HepG2 (cell line): ENCODE results near the gene CCSER2. TPM values are rescaled to one million over a fixed set of nuclear protein-coding genes. Genes with fewer than 3 reads are reported as not detected.
"Not testable (repeated sequence)": the region's sequence is repeated elsewhere in the genome, so short reads cannot be mapped to it uniquely, and the experiment has no call there.

Experiments used
- ATAC-seq: fragments of 200-7000 bp; cut with Tn5 transposase; 3 replicates; pipeline ENCODE4 v1.9.1; 2020; ENCODE audit warnings: mild to moderate bottlenecking, moderate library complexity
- BruUV-seq: library from RNA; stranded (reverse); fragments of 400-500 nt; replicated peaks from 2 replicates; lab custom pipeline; 2021; lab: Mats Ljungman, UMichigan
- CTCF ChIA-PET: fragments of 300-600 bp; formaldehyde crosslinking; extraction: SDS; loops from one replicate; lab custom pipeline; 2021; ENCODE audit warnings: low total read pairs, inconsistent platforms, low intra/inter-chr PET ratio; lab: Yijun Ruan, JAX
- POLR2A ChIA-PET: fragments of 350-600 bp; sonication (Branson Sonifier 250); formaldehyde crosslinking; loops from one replicate; lab custom pipeline; 2020; ENCODE audit warnings: antibody characterized with exemption, inconsistent platforms; lab: Yijun Ruan, JAX
- DNase-seq: peaks from one replicate; pipeline ENCODE4 v3.0.0-alpha.2; 2015; ENCODE audit warnings: low spot score
- FAIRE-seq: peaks from 3 replicates; lab custom pipeline; 2011; peaks lifted over from hg19 to GRCh38; lab: Jason Lieb, UNC
- H2AFZ ChIP-seq: one replicate; pipeline ENCODE4 v1.6.1; 2011; ENCODE audit warnings: low read length, inconsistent platforms
- H3K27ac ChIP-seq: fragments of 300-600 bp; 3 replicates; pipeline ENCODE4 v1.8.0; 2011; ENCODE audit warnings: mixed run types, mild to moderate bottlenecking, mixed read lengths, low read length, inconsistent platforms; ENCODE audit not compliant: insufficient read depth; ENCODE audit errors: extremely low read length
- H3K27me3 ChIP-seq, 2 experiments: fragments of 200-600 bp in 1 of 2; 2 replicates in 1 of 2; 3 replicates in 1 of 2; pipeline versions ENCODE4 v1.6.0 to v1.8.0; 2011; ENCODE audit warnings: low read length in 2 of 2, mild to moderate bottlenecking in 2 of 2, moderate library complexity in 2 of 2, inconsistent platforms in 1 of 2; ENCODE audit not compliant: insufficient read depth in 2 of 2, control insufficient read depth in 1 of 2
- H3K36me3 ChIP-seq, 2 experiments: fragments of 200-600 bp in 1 of 2; replicated peaks in 1 of 2; 2 replicates in 1 of 2; 3 replicates in 1 of 2; pipeline versions ENCODE4 v1.5.1 to v1.8.0; 2011; ENCODE audit warnings: low read length in 2 of 2, inconsistent platforms in 1 of 2; ENCODE audit not compliant: insufficient read depth in 2 of 2, control insufficient read depth in 1 of 2
- H3K4me1 ChIP-seq: 2 replicates; pipeline ENCODE4 v1.5.1; 2012; ENCODE audit warnings: low read length, inconsistent platforms; ENCODE audit not compliant: insufficient read depth
- H3K4me2 ChIP-seq: 2 replicates; pipeline ENCODE4 v1.6.0; 2011; ENCODE audit warnings: low read depth, low read length, inconsistent platforms
- H3K4me3 ChIP-seq, 3 experiments: fragments of 200-600 bp in 1 of 3; sonication (generic), shearing (Covaris generic) in 1 of 3; replicated peaks in 1 of 3; 2 replicates each; pipeline ENCODE4 v1.5.1; 2011 to 2016; ENCODE audit warnings: low read length in 3 of 3, inconsistent platforms in 2 of 3, low read depth in 2 of 3, mild to moderate bottlenecking in 2 of 3, control low read depth in 1 of 3, mixed read lengths in 1 of 3; ENCODE audit not compliant: insufficient read depth in 1 of 3
- H3K79me2 ChIP-seq: one replicate; pipeline ENCODE4 v1.6.1; 2011; ENCODE audit warnings: low read length, inconsistent platforms; ENCODE audit not compliant: insufficient read depth
- H3K9ac ChIP-seq: 2 replicates; pipeline ENCODE4 v1.6.0; 2011; ENCODE audit warnings: mild to moderate bottlenecking, low read depth, low read length, inconsistent platforms; ENCODE audit not compliant: insufficient read depth
- H3K9me3 ChIP-seq: 2 replicates; pipeline ENCODE4 v1.5.1; 2012; ENCODE audit warnings: mild to moderate bottlenecking, low read length
- H4K20me1 ChIP-seq: 2 replicates; pipeline ENCODE4 v1.6.0; 2011; ENCODE audit warnings: inconsistent platforms, mild to moderate bottlenecking, low read length, moderate library complexity; ENCODE audit not compliant: insufficient read depth
- ASH2L ChIP-seq: fragments of 300-600, 200-600 bp; sonication (generic); IDR thresholded peaks from 2 replicates; pipeline ENCODE4 v1.7.0; 2017; ENCODE audit warnings: low read depth, mild to moderate bottlenecking, moderate library complexity, mixed read lengths, low read length; ENCODE audit not compliant: insufficient read length
- EP300 ChIP-seq, 3 experiments: sonication (generic) in 1 of 3; formaldehyde crosslinking in 1 of 3; IDR thresholded peaks; 2 replicates each; pipeline versions ENCODE4 v1.5.1 to v1.6.1; 2011 to 2020; ENCODE audit warnings: low read depth in 2 of 3, low read length in 2 of 3, borderline replicate concordance in 1 of 3, improper control_type of control experiment in 1 of 3, mild to moderate bottlenecking in 1 of 3, missing genetic modification reagents in 1 of 3, moderate library complexity in 1 of 3
- HDAC2 ChIP-seq: sonication (generic); formaldehyde crosslinking; IDR thresholded peaks from 2 replicates; pipeline ENCODE4 v1.4.0; 2020; ENCODE audit warnings: missing genetic modification reagents
- HNF4A ChIP-seq: sonication (generic); formaldehyde crosslinking; IDR thresholded peaks from 2 replicates; pipeline ENCODE4 v1.4.0; 2020; ENCODE audit warnings: missing genetic modification reagents
- SAP130 ChIP-seq: IDR thresholded peaks from 2 replicates; pipeline ENCODE4 v1.6.1; 2016; ENCODE audit warnings: low read depth
- SIN3A ChIP-seq: IDR thresholded peaks from 2 replicates; pipeline ENCODE4 v1.6.1; 2011; ENCODE audit warnings: low read depth, mild to moderate bottlenecking, control low read depth, low read length, borderline replicate concordance
- SP5 ChIP-seq: IDR thresholded peaks from 2 replicates; pipeline ENCODE4 v1.6.1; 2016; ENCODE audit warnings: low read depth, borderline replicate concordance
- THAP8 ChIP-seq: sonication (generic); formaldehyde crosslinking; IDR thresholded peaks from 2 replicates; pipeline ENCODE4 v1.5.1; 2020; ENCODE audit warnings: missing genetic modification reagents, mild to moderate bottlenecking, borderline replicate concordance
- TOPORS ChIP-seq: sonication (generic); formaldehyde crosslinking; IDR thresholded peaks from 2 replicates; pipeline ENCODE4 v1.8.0; 2023; ENCODE audit warnings: mild to moderate bottlenecking, missing genetic modification reagents
- ZMYM3 ChIP-seq: sonication (generic); formaldehyde crosslinking; IDR thresholded peaks from 2 replicates; pipeline ENCODE4 v1.5.1; 2020; ENCODE audit warnings: mild to moderate bottlenecking, missing genetic modification reagents
- ZNF136 ChIP-seq: sonication (generic); formaldehyde crosslinking; IDR thresholded peaks from 2 replicates; pipeline ENCODE4 v1.8.1; 2022; ENCODE audit warnings: low read depth, mild to moderate bottlenecking, moderate library complexity, missing genetic modification reagents
- ZNF350 ChIP-seq: sonication (generic); formaldehyde crosslinking; IDR thresholded peaks from 2 replicates; pipeline ENCODE4 v1.4.0; 2020; ENCODE audit warnings: mild to moderate bottlenecking, low read depth, missing genetic modification reagents, borderline replicate concordance
- ZNF446 ChIP-seq: sonication (generic); formaldehyde crosslinking; IDR thresholded peaks from 2 replicates; pipeline ENCODE4 v1.5.0; 2020; ENCODE audit warnings: mild to moderate bottlenecking, missing genetic modification reagents
- ZSCAN20 ChIP-seq: sonication (generic); formaldehyde crosslinking; IDR thresholded peaks from 2 replicates; pipeline ENCODE4 v1.4.0; 2020; ENCODE audit warnings: missing genetic modification reagents, mild to moderate bottlenecking, borderline replicate concordance
- ZUFSP ChIP-seq: sonication (generic); formaldehyde crosslinking; IDR thresholded peaks from 2 replicates; pipeline ENCODE4 v1.9.0; 2021; ENCODE audit warnings: missing genetic modification reagents, mild to moderate bottlenecking, borderline replicate concordance
- WGBS: methylation state at CpG from one replicate; pipeline ENCODE4 v1.1.6; 2017; ENCODE audit warnings: low lambda C conversion rate; 5-methylcytosine and 5-hydroxymethylcytosine counted together
- in situ Hi-C: cut with HindIII; loops from 2 replicates; pipeline ENCODE4 v1.10.0; 2017; ENCODE audit warnings: low pct_unique_long_range_greater_than_20kb; ENCODE audit not compliant: extremely low pct_ligation_motif_present
- intact Hi-C: fragments of 100-400 bp; cut with micrococcal nuclease; formaldehyde crosslinking; loops from one replicate; pipeline ENCODE4 v1.10.0; 2022; ENCODE audit not compliant: unreplicated experiment
- polyA plus RNA-seq, 8 experiments: library from polyadenylated mRNA; depleted of rRNA in 3 of 8; stranded (reverse) in 7 of 8; unstranded in 1 of 8; fragments of >200 nt; fragmentation: Illumina TruSeq in 4 of 8; extraction: Trizol in 4 of 8; gene quantifications; 2 replicates each; pipeline versions ENCODE4 v1.2.1 to v1.2.3, GENCODE V29; 2011 to 2016; ENCODE audit warnings: low read depth in 4 of 8, missing spikeins in 1 of 8, mixed read lengths in 1 of 8; ENCODE audit not compliant: insufficient read depth in 1 of 8
- total RNA-seq, 5 experiments: library from RNA; depleted of rRNA; stranded (reverse); fragments of >200 nt; fragmentation: Illumina TruSeq; extraction: Trizol; gene quantifications; 2 replicates each; pipeline ENCODE4 v1.2.3, GENCODE V29; 2016; ENCODE audit warnings: low read depth in 1 of 5
- TF ChIP-seq, protein P1 (sequence below): sonication (generic); formaldehyde crosslinking; IDR thresholded peaks from 2 replicates; pipeline ENCODE4 v1.4.0; 2020; ENCODE audit warnings: missing genetic modification reagents
- TF ChIP-seq, protein P2 (sequence below): sonication (generic); formaldehyde crosslinking; IDR thresholded peaks from 2 replicates; pipeline ENCODE4 v1.4.0; 2020; ENCODE audit warnings: mild to moderate bottlenecking, low read depth, missing genetic modification reagents

The CCSER2 gene
- total and polyA plus RNA-seq, 2 of the 13 experiments (the other 11 are each of a cell fraction or from before 2014, with no cell fraction given) = 13.3 to 17.2 TPM

DNA sequence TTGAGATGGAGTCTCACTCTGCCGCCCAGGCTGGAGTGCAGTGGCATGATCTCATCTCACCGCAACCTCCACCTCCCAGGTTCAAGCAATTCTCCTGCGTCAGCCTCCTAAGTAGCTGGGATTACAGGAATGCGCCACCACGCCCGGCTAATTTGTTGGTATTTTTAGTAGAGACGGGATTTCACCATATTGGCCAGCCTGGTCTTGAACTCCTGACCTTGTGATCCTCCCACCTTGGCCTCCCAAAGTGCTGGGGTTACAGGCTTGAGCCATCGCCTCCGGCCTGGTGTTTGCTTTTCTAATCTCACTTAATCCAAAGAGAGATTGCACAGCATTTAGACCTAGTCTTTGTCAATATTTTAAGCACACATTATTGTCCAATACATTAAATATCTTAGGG is 1.4 kb upstream of the CCSER2 start (continued):
- TF ChIP-seq EP300 (IDR thresholded peaks at IDR 0.05; ENCODE audit: low read depth in 2 of 2, low read length in 2 of 2) = peak in 1 of 2 experiments; percentile 62; a peak in 1 of 4 replicates
- TF ChIP-seq EP300 (CRISPR knock-in tag; IDR thresholded peaks at IDR 0.05; ENCODE audit: borderline replicate concordance) = not testable (repeated sequence)
- TF ChIP-seq, protein P1, sequence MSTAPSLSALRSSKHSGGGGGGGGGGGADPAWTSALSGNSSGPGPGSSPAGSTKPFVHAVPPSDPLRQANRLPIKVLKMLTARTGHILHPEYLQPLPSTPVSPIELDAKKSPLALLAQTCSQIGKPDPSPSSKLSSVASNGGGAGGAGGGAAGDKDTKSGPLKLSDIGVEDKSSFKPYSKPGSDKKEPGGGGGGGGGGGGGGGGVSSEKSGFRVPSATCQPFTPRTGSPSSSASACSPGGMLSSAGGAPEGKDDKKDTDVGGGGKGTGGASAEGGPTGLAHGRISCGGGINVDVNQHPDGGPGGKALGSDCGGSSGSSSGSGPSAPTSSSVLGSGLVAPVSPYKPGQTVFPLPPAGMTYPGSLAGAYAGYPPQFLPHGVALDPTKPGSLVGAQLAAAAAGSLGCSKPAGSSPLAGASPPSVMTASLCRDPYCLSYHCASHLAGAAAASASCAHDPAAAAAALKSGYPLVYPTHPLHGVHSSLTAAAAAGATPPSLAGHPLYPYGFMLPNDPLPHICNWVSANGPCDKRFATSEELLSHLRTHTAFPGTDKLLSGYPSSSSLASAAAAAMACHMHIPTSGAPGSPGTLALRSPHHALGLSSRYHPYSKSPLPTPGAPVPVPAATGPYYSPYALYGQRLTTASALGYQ (CRISPR knock-in tag) = 0 out of 2 replicates have a peak, but pooled peaks have one; percentile 27
- peak; percentile 45 for TF ChIP-seq HNF4A (CRISPR knock-in tag)
- peak; percentile 52; the same call in 1 of the 2 replicates for TF ChIP-seq SP5 (CRISPR knock-in tag)
- TF ChIP-seq, all 625 proteins: peak for 25; not testable (repeated sequence) for 600

- H3K36me3 ChIP-seq = no peaks in the 10 kb centered on the region; a peak in 1 of 5 replicates
- H3K27me3 ChIP-seq = no peaks in the 10 kb centered on the region; a peak in 1 of 5 replicates
- TSS peak; percentile 63 for BruUV-seq
- peak overlapping the region; percentile 87 for H3K9ac ChIP-seq
- in situ Hi-C loops (no loop called here), intact Hi-C loops (loop anchor here (2.0 to 5.0 kb wide), 3 partner anchors 33 to 186 kb away; no protein-coding TSS in a partner anchor)
- peak overlapping the region; percentile 72 to 84 (median 81) for H3K4me3 ChIP-seq
- 0% methylated on average over 6 of the region's 6 CpGs for WGBS
- peak; percentile 47 for DNase-seq
- H3K4me1 ChIP-seq = peaks cover 68% of the 10 kb centered on the region
- H3K27ac ChIP-seq = peak overlapping the region; percentile 89
- peaks cover 11% of the 10 kb centered on the region for H4K20me1 ChIP-seq
- FAIRE-seq = no peak
- ChIA-PET POLR2A (interaction anchor here (2.0 kb wide), 1 partner anchor 190 kb away, joined by 6 read pairs; the partner anchor contains the start of gene GHITM), CTCF (no interaction called here)
- H2AFZ ChIP-seq = no peak overlapping the region
- no peaks in the 10 kb centered on the region for H3K9me3 ChIP-seq
- H3K79me2 ChIP-seq = peaks cover 48% of the 10 kb centered on the region
- peak overlapping the region; percentile 77 for H3K4me2 ChIP-seq
- peak; percentile 63 for ATAC-seq
- no peak for TF ChIP-seq ZNF136 (CRISPR knock-in tag)
- TF ChIP-seq THAP8 (CRISPR knock-in tag) = no peak
- TF ChIP-seq ZUFSP = no peak
- TF ChIP-seq, protein P2, sequence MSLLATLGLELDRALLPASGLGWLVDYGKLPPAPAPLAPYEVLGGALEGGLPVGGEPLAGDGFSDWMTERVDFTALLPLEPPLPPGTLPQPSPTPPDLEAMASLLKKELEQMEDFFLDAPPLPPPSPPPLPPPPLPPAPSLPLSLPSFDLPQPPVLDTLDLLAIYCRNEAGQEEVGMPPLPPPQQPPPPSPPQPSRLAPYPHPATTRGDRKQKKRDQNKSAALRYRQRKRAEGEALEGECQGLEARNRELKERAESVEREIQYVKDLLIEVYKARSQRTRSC (CRISPR knock-in tag) = no peak
- no peak for TF ChIP-seq ZSCAN20
- peak; percentile 59 for TF ChIP-seq ZMYM3 (CRISPR knock-in tag)
- peak; percentile 17; the same call in 1 of the 2 replicates for TF ChIP-seq SAP130 (CRISPR knock-in tag)
- peak; percentile 40 for TF ChIP-seq ASH2L
- no peak for TF ChIP-seq TOPORS (CRISPR knock-in tag)
- no peak for TF ChIP-seq ZNF350
- no peak for TF ChIP-seq ZNF446 (CRISPR knock-in tag)
- TF ChIP-seq SIN3A = 0 out of 2 replicates have a peak, but pooled peaks have one; percentile 7
- TF ChIP-seq HDAC2 (CRISPR knock-in tag) = no peak
These were observed 815 bp downstream of the CCSER2 start for GRCh38 chr10:84329196-84329611.
